Stomach (tissue), 9 donors: ENCODE measurements around the gene CYB5R3. TPM values are rescaled to one million over a fixed set of nuclear protein-coding genes. Genes with fewer than 3 reads are reported as not detected.

Experiments
- DNase-seq, 2 donors: peaks; one replicate each; pipeline versions ENCODE4 v3.0.0 to v3.0.0-alpha.2; 2013 to 2019
- H3K27ac ChIP-seq, 5 donors: fragments of 200-600 bp in 4 of 5; sonication (generic) in 4 of 5; one replicate each; pipeline ENCODE4 v1.5.1; 2013 to 2019; ENCODE audit warnings: mild to moderate bottlenecking in 1 of 5, moderate library complexity in 1 of 5
- H3K27me3 ChIP-seq, 3 donors: fragments of 200-600 bp; sonication (generic); one replicate each; pipeline ENCODE4 v1.5.1; 2017 to 2019; ENCODE audit warnings: mixed run types in 1 of 3
- H3K36me3 ChIP-seq, 4 donors: fragments of 200-600 bp; sonication (generic); 1 replicate in 3 of 4; 2 replicates in 1 of 4; pipeline ENCODE4 v1.5.1; 2016 to 2019
- H3K4me1 ChIP-seq, 4 donors: fragments of 200-600 bp; sonication (generic); one replicate each; pipeline ENCODE4 v1.5.1; 2016 to 2019
- H3K4me3 ChIP-seq, 4 donors: fragments of 200-600 bp; sonication (generic) in 3 of 4; one replicate each; pipeline ENCODE4 v1.5.1; 2016 to 2019; ENCODE audit warnings: mild to moderate bottlenecking in 1 of 4
- H3K9me3 ChIP-seq, 4 donors: fragments of 200-600 bp; sonication (generic); one replicate each; pipeline ENCODE4 v1.5.1; 2016 to 2019
- EP300 ChIP-seq: sonication (generic); formaldehyde crosslinking; IDR thresholded peaks from one replicate; pipeline ENCODE4 v1.6.1; 2017; ENCODE audit warnings: antibody characterized with exemption
- POLR2A ChIP-seq, 4 donors: fragments of 450-650 bp; IDR thresholded peaks; one replicate each; pipeline ENCODE4 v1.6.1; 2016; ENCODE audit warnings: antibody characterized with exemption in 4 of 4, control low read depth in 2 of 4, mild to moderate bottlenecking in 1 of 4, moderate library complexity in 1 of 4
- POLR2AphosphoS5 ChIP-seq, 3 donors: sonication (generic); formaldehyde crosslinking; IDR thresholded peaks; one replicate each; pipeline ENCODE4 v1.6.1; 2016; ENCODE audit warnings: antibody characterized with exemption in 3 of 3
- WGBS, 5 donors: extraction: QIAGEN DNeasy Blood & Tissue Kit in 3 of 5; methylation state at CpG; one replicate each; pipeline versions ENCODE4 v1.1.5 to v1.1.7; 2013 to 2018; 5-methylcytosine and 5-hydroxymethylcytosine counted together
- intact Hi-C: fragments of 100-400 bp; cut with DNase I; formaldehyde crosslinking; loops from one replicate; pipeline ENCODE4 v1.15.1; 2023; ENCODE audit warnings: low total_unique reads
- polyA plus RNA-seq, 3 donors: library from polyadenylated mRNA; stranded (reverse); fragments of 200-250 nt; gene quantifications; one replicate each; pipeline ENCODE4 v1.2.3, GENCODE V29; 2013
- total RNA-seq, 5 donors: library from RNA; depleted of rRNA; stranded (reverse); fragments of >200 nt; gene quantifications; one replicate each; pipeline versions ENCODE4 v1.1.0 to v1.2.3, GENCODE V29; 2014 to 2016
- TF ChIP-seq, protein P1 (sequence below), 7 experiments: fragments of 450-650 bp in 4 of 7; fragments of 200-600 bp in 3 of 7; sonication (generic) in 3 of 7; IDR thresholded peaks; one replicate each; pipeline ENCODE4 v1.5.1; 2016 to 2019; ENCODE audit warnings: antibody characterized with exemption in 7 of 7, control low read depth in 2 of 7, mild to moderate bottlenecking in 1 of 7
- donor health status: healthy with polysubstance abuse.
- donor health status: Bipolar disorder and iron deficiency.
- donor health status: healthy.

CYB5R3 gene
- total and polyA plus RNA-seq, 8 donors, result 33.6 to 156 (median 82.1) TPM

- DNase-seq, result peak; percentile 79 to 88
- Histone ChIP-seq H3K27ac (peak overlapping the region; percentile 93 to 98 (median 96)), H3K4me3 (peak overlapping the region; percentile 80 to 97 (median 92)), H3K27me3 (no peaks in the 10 kb centered on the region), H3K9me3 (no peaks in the 10 kb centered on the region), H3K36me3 (no peaks in the 10 kb centered on the region), H3K4me1 (peaks cover 53 to 58% (median 57%) of the 10 kb centered on the region in 4 donors)
- intact Hi-C loops, result no loop called here
- TF ChIP-seq POLR2AphosphoS5 (IDR thresholded peaks at IDR 0.05) (peak in 2 of 3 donors; percentile 38 to 69), POLR2A (IDR thresholded peaks at IDR 0.05) (peak in 1 of 4 donors; percentile 16), EP300 (no peak)
- TF ChIP-seq, protein P1, sequence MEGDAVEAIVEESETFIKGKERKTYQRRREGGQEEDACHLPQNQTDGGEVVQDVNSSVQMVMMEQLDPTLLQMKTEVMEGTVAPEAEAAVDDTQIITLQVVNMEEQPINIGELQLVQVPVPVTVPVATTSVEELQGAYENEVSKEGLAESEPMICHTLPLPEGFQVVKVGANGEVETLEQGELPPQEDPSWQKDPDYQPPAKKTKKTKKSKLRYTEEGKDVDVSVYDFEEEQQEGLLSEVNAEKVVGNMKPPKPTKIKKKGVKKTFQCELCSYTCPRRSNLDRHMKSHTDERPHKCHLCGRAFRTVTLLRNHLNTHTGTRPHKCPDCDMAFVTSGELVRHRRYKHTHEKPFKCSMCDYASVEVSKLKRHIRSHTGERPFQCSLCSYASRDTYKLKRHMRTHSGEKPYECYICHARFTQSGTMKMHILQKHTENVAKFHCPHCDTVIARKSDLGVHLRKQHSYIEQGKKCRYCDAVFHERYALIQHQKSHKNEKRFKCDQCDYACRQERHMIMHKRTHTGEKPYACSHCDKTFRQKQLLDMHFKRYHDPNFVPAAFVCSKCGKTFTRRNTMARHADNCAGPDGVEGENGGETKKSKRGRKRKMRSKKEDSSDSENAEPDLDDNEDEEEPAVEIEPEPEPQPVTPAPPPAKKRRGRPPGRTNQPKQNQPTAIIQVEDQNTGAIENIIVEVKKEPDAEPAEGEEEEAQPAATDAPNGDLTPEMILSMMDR (IDR thresholded peaks at IDR 0.05), result no peak
- WGBS, 5 donors, result 1 to 3% (median 1%) methylated on average over 25 to 49 of the region's 49 CpGs
Measured at GRCh38 chr22:42648368-42649245, 585 bp downstream of the CYB5R3 start.

- Histone ChIP-seq H3K4me1 (peaks cover 60 to 64% (median 62%) of the 10 kb centered on the region in 4 donors), H3K27me3 (no peaks in the 10 kb centered on the region), H3K4me3 (peak overlapping the region; percentile 80 to 97 (median 92)), H3K36me3 (no peaks in the 10 kb centered on the region), H3K27ac (peak overlapping the region; percentile 93 to 98 (median 96)), H3K9me3 (no peaks in the 10 kb centered on the region)
- TF ChIP-seq POLR2AphosphoS5 (IDR thresholded peaks at IDR 0.05) (no peak), EP300 (no peak), POLR2A (IDR thresholded peaks at IDR 0.05) (no peak)
- TF ChIP-seq, protein P1 (IDR thresholded peaks at IDR 0.05), result no peak
- DNase-seq, result no peak
- intact Hi-C loops, result no loop called here
- WGBS, 5 donors, result 32 to 44% (median 42%) methylated on average over 4 of the region's 4 CpGs
Measured at GRCh38 chr22:42648017-42648367, 1.2 kb downstream of the CYB5R3 start.

- peaks cover 71 to 75% (median 73%) of the 10 kb centered on the region in 4 donors for H3K4me1 ChIP-seq
- no peaks in the 10 kb centered on the region for H3K36me3 ChIP-seq
- TF ChIP-seq, protein P1 (IDR thresholded peaks at IDR 0.05), result no peak
- peak in 1 of 3 donors; percentile 35 for TF ChIP-seq POLR2AphosphoS5 (IDR thresholded peaks at IDR 0.05)
- H3K9me3 ChIP-seq, result no peaks in the 10 kb centered on the region
- peak overlapping the region; percentile 93 to 98 (median 96) for H3K27ac ChIP-seq
- DNase-seq, result peak; percentile 79 to 91
- H3K27me3 ChIP-seq, result no peaks in the 10 kb centered on the region
- WGBS, 5 donors, result 22 to 33% (median 26%) methylated on average over 12 to 16 of the region's 16 CpGs
- peak overlapping the region; percentile 19 to 92 (median 62) for H3K4me3 ChIP-seq
- intact Hi-C loops, result no loop called here
Measured at GRCh38 chr22:42646569-42647525, 2.3 kb downstream of the CYB5R3 start.

DNA sequence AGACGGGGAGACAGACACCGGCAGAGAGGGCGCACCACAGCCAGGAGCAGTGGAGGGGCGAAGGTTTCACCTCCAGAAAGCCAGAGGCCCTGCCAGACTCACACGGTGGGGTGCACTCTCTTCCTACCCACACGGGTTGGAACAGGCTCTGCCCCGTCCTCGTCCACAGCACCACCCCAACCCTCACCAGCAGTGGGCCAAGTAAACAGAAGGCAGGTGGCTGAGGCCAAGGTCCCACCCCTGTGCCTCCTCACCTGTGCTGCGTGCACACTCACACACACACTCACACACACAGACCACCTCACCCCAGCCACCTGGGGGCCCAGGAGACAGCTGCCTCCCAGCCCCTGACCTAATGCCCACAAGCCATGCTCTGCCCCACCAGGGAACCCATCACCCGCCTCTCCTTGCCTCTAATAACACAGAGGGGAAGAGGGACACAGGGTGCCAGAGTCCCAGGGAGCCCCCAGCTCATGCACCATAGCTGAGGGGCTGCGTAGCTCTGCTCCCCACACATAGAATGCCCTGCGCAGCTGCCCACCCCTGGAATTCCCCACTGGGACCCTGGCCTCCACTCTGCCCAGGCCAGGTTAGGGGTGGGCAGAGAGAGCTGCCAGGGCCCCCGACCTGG is 3.1 kb downstream of the CYB5R3 start:
- Histone ChIP-seq H3K27me3 (no peaks in the 10 kb centered on the region), H3K36me3 (no peaks in the 10 kb centered on the region), H3K9me3 (no peaks in the 10 kb centered on the region), H3K4me1 (peaks cover 76 to 82% (median 80%) of the 10 kb centered on the region in 4 donors), H3K27ac (peak overlapping the region; percentile 93 to 98 (median 96)), H3K4me3 (peak overlapping the region; percentile 19 to 92 (median 62))
- TF ChIP-seq POLR2AphosphoS5 (IDR thresholded peaks at IDR 0.05) (peak in 1 of 3 donors; percentile 23), POLR2A (IDR thresholded peaks at IDR 0.05) (no peak), EP300 (no peak)
- TF ChIP-seq, protein P1 (IDR thresholded peaks at IDR 0.05), result no peak
- intact Hi-C loops, result no loop called here
- 21 to 38% (median 26%) methylated on average over 6 to 13 of the region's 13 CpGs for WGBS, 5 donors
- DNase-seq, result peak; percentile 70 to 81
